NCI-H187 (cell line): ENCODE data around the gene CLSTN1.
A peak's percentile ranks its signal among the peaks of the same experiment; 100 is the strongest.

ENCODE experiments used
- DNase-seq, 2 experiments: peaks; one replicate each; lab custom pipeline; 2025; lab: John Stamatoyannopoulos, UW

CLSTN1 gene

GRCh38 chr1:9823943-9824701, at the start of gene CLSTN1:
TSS of gene CLSTN1 (minus strand) at chr1:9823965. CDS start at chr1:9823733, 232 bp downstream.
- DNase-seq: peak; percentile 30 to 76

- no peak for DNase-seq
Observed at GRCh38 chr1:9873385-9873784, 49.6 kb upstream of the CLSTN1 start.

GRCh38 chr1:9872430-9873165, 48.8 kb upstream of the CLSTN1 start:
- no peak for DNase-seq

- DNase-seq: no peak
Observed at GRCh38 chr1:9871707-9872425, 48.1 kb upstream of the CLSTN1 start.

- no peak for DNase-seq
Observed at GRCh38 chr1:9871021-9871420, 47.3 kb upstream of the CLSTN1 start.

DNA sequence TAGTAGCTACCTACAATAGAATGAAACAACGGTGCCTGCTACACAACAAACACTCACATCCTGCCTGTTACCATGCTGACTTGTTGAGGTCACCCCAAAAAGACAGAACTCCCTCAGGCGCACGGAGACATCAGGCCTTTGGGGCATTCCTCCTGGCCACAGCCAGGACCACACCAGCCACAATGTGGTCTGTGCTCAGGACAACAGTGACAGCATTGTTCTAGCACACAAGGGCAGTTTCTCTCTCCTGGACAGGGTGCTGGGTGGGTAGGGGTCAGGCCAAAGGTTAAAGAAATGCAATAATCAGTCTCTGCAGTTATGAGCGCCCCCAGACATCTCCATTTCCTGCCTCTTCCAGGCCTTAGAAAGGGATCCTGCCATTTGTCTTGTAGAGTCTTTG, 46.8 kb upstream of the CLSTN1 start:
- DNase-seq: no peak

DNA sequence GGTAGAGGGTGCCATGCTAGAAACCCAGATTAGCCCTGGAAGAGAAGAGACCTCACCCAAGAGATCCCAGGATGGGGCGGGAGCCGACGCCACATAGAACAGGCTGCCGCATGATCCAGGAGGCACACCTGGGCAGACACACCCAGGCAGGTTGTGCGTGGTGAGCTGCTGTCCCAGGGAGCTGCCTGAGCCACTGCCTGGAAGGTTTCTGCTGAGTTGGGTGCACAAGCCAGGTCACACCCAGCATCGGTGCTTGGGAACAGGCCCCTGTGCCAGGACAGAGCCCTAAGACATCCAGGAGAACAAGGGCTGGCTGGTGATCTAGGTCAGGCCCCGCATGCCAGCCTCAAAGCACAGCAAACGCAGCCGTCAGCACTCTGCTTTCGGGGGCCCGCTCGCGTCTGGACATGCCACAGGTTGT, 46.1 kb upstream of the CLSTN1 start:
- no peak for DNase-seq

DNA sequence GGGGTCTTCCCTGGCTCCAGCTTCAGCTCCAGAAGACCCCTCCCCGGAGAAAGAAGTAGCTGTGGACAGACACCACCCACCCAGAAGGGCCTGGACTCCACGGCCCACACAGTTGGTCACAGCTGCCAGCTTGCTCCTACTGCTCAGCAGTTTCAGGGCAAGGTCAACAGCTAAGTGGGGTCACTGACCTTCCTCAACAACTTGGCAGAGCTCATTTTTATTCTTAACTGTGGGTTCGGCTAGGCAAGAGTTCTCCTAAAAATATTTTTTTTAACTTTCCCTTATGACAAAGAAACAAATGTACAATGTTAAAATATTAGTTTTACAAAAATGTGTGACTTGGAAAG, 44.5 kb upstream of the CLSTN1 start:
- DNase-seq: no peak

DNA sequence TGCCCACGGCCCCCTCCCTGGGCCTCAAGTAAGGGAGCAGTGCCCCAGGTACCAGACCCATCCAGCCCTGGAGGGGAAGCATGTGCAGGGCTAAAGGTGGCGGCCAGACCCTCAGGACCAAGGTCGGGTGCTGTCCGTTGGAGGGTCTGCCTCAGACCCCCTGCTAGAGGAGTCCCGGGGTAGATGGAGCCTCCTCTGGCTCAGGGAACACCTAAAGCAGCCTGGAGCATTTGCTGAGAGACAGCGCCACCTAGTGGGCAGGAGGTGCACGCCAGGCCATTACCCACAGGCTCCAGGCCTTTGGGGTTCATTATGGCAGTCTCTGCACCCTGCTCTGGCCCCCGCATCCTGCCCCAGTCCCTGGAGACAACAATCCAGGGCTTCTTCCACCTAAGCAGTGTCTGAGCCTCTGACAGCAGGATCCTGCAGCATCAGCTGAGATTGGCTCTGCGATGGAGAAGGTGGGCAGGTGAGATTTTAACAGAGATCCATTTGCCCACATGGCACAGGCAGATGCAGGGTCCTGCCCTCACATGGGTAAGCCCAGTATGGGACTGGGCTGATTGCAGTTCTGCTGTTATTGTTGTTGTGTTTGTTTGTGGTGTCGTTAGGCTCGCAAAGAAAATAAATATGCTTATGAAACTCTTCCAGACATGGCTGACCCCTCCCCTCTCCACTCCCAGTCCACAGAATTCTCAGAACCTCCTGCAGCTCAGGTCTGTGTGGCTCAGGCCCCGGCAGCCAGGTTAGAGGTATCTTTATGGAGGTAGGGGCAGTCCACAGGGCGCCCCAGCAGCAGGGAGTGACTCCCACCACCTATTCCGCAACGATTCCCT, 43.9 kb upstream of the CLSTN1 start:
- DNase-seq: peak; percentile 47 to 69

DNA sequence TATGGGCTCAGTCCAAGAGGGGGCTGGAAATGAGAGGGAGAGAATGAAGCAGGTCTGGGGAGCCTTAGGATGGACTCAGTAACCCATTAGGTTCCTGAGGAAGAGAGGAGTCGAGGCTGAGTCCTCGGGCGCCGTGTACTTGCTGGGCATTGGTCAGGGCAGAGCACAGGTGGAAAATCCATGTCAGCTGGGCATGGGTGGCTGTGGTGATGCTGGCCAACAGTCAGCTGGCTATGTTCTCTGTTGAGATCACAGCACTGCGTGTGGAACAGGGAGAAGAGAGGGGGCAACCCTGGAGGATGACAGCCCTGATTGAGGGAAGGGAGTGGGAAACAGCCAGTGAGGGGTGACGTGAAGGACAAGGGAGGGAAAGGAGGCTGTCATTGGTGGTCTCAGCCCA, 43.1 kb upstream of the CLSTN1 start:
- no peak for DNase-seq

DNA sequence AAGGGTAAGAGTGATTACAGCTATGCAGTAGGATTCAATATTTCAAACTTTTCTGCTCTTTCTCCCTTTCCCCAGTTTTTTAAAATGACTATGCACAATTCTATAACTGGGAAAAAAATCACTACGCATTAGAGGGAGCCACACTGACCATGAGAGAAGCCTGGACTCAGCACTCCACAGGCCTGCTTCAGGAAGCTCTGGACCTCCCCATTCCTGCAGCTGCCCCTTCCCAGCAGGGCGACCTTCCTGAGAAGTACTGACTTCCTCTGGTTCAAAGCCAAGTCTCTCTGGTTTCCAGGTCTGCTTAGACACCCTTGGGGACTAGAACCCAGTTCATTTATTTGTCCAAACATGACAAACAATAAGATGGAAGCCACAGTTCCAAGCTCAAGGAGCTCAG, 42.0 kb upstream of the CLSTN1 start:
- DNase-seq: no peak

DNA sequence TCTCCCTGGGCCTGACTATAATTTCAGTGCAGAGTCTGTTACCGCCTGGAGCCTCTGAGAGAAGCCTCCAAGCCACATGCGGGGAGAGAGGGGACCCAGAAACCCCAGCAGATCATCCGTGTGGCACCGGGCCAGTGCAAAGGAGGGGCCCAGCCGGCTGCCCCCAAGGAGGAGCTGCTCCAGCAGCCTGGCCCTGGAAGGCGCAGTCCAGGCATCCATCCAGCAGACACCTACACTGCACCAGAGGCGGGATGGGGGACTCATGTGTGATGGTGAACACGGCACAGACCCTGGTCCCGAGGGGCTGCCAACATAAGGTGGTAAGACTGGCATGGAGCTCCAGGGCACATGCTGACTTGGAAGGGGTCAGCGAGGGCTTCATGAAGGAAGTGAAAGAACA, 39.6 kb upstream of the CLSTN1 start:
- no peak for DNase-seq

- DNase-seq: peak in 1 of 2 experiments; percentile 23
Observed at GRCh38 chr1:9861360-9861759, 37.6 kb upstream of the CLSTN1 start.

DNA sequence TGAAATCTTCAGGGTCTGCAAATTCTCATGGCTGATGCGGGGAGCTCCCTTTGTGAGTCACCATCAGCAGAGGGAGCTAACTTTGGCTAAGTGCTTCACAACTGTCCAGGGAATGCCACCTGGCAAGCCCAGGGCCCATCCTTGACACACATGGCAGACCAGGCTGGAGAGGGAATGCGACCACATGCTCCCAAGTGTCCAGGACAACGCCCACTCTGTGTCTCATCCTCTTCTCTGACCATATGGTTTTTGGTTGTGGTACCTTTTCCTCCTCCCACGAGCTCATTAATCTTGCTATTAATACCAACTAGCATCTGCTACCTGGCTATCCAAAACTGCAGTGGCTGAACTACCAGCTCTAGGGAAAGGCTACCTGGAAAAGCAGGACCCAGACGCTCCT, 37.1 kb upstream of the CLSTN1 start:
- no peak for DNase-seq

- no peak for DNase-seq
Observed at GRCh38 chr1:9859281-9860014, 35.7 kb upstream of the CLSTN1 start.

DNA sequence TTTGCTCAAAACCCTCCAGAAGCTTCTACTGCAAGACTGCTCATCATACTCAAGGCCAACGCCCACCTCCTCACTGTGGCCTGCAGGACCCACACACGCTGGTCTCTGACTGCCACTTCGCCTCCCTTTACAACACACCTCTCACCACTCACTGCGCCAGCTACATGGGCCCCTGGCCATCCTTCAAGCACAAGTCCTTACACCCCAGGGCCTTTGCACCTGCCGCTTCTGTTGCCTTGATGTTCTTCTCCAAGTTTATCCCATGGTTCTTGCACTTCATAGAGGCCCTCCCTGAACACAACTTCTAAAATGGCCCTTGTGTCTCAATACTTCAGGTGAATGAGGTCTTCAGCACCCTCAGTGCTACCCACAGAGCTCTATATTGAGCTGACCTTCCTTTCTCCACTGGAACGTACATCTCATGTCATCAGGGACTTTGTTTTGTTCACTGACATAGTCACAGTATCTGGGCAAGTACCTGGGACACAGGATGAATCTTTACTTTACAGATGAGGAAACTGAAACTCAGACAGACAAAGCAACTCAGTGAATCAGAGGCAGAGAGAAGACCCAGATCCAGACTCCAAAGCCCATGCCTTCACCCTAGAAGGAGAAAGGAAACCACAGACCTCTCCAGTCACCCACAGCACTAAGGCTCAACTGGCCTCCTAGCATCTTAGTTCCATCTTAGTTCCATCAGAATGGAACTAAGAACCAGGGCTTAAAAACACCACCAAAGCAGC, 34.7 kb upstream of the CLSTN1 start:
- no peak for DNase-seq

- no peak for DNase-seq
Observed at GRCh38 chr1:9855186-9855585, 31.4 kb upstream of the CLSTN1 start.

DNA sequence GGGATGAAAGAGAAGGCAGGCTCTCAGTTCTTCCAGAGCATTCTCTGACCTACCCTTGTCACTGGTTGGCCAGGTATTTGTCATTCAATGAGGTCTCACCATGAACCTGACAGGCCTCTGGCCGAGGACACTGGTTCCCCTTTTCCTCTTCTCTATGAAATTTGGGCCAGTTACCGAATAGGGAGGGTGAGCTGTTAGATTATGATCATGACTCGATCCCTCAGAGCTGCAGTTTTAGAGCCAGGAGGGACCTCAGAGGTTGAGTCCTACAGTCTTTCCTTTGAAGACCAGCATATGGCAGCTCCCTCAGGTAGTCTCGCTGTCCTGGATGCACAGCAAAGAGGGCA, 29.5 kb upstream of the CLSTN1 start:
- no peak for DNase-seq

DNA sequence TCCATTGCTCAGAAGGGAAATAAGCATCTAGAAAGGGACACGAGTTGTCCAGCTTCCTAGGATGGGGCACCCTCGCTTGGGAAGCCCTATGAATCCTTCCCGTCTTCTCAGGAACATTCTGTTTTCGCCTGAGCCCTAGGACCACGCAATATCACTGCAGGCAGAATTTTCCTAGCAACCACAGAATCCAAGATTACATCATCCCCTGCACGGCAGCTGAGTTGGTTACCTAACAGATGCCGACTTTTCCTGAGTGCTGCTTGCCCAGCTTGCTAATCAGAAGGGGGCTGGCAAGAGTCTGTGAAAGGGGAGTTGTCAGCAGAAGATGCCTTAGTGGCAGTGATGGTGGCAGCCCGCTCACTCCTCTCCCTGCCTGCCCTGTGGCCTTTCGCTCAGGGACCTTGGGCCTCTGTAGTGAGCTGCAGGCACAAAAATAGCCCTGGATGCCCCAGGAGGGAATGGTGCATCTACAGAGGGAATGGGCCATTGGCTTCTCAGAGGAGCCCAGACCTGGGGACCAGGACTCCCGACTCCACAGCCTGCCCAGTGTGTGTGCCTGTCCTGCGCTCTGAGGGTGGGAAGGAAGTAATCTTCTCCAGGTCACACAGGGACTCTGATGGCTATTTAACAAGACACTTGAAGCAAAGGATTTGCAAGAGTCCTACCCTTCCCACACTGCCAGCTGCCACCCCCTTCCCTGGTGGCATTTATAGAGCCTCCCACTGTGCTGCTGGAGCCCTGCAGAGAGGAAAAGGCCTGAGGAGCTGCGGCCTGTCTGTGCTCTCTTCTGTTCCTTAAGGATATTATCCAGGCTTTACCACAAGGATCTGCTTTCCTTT, 28.9 kb upstream of the CLSTN1 start:
- no peak for DNase-seq

GRCh38 chr1:9852004-9852403, 28.2 kb upstream of the CLSTN1 start:
- DNase-seq: no peak
